Trophoblast cell (in vitro differentiated cells and primary cell): Measurements from ENCODE around the gene ANKRD42.
A peak's percentile ranks its signal among the peaks of the same experiment; 100 is the strongest.

Experiments used
- DNase-seq, 2 donors: peaks; one replicate each; pipeline ENCODE4 v3.0.0-alpha.2; 2016
- H2AFZ ChIP-seq: 2 replicates; pipeline ENCODE4 v1.6.1; 2013; ENCODE audit warnings: low read length, moderate library complexity, mild to moderate bottlenecking; ENCODE audit not compliant: insufficient read depth, poor library complexity
- H2AK5ac ChIP-seq: 2 replicates; pipeline ENCODE4 v1.6.1; 2013; ENCODE audit warnings: mild to moderate bottlenecking, low read length
- H2BK120ac ChIP-seq: 2 replicates; pipeline ENCODE4 v1.6.1; 2013; ENCODE audit warnings: low read length, mild to moderate bottlenecking, moderate library complexity; ENCODE audit not compliant: insufficient read depth, poor library complexity
- H2BK12ac ChIP-seq: 2 replicates; pipeline ENCODE4 v1.6.1; 2013; ENCODE audit warnings: mild to moderate bottlenecking, low read length, moderate library complexity
- H2BK5ac ChIP-seq: 2 replicates; pipeline ENCODE4 v1.6.1; 2013; ENCODE audit warnings: low read length, low read depth, moderate library complexity, mild to moderate bottlenecking; ENCODE audit not compliant: poor library complexity
- H3K14ac ChIP-seq: 2 replicates; pipeline ENCODE4 v1.6.1; 2013; ENCODE audit warnings: mild to moderate bottlenecking, low read length
- H3K18ac ChIP-seq: 2 replicates; pipeline ENCODE4 v1.6.1; 2013; ENCODE audit warnings: mild to moderate bottlenecking, low read length
- H3K23ac ChIP-seq: 2 replicates; pipeline ENCODE4 v1.6.1; 2013; ENCODE audit warnings: low read length
- H3K27ac ChIP-seq: 2 replicates; pipeline ENCODE4 v1.5.1; 2013; ENCODE audit warnings: low read depth, mild to moderate bottlenecking, inconsistent platforms, low read length, moderate library complexity
- H3K27me3 ChIP-seq: 2 replicates; pipeline ENCODE4 v1.6.1; 2013; ENCODE audit warnings: inconsistent platforms, mild to moderate bottlenecking, low read length, moderate library complexity; ENCODE audit not compliant: insufficient read depth
- H3K36me3 ChIP-seq, 2 experiments: 1 replicate in 1 of 2; 2 replicates in 1 of 2; pipeline ENCODE4 v1.6.1; 2013; ENCODE audit warnings: low read length in 2 of 2, mild to moderate bottlenecking in 2 of 2, moderate library complexity in 1 of 2; ENCODE audit not compliant: insufficient read depth in 2 of 2, control insufficient read depth in 1 of 2
- H3K4ac ChIP-seq: 2 replicates; pipeline ENCODE4 v1.6.1; 2013; ENCODE audit warnings: low read depth, mild to moderate bottlenecking, low read length, moderate library complexity
- H3K4me1 ChIP-seq, 2 experiments: 1 replicate in 1 of 2; 2 replicates in 1 of 2; pipeline ENCODE4 v1.6.1; 2013; ENCODE audit warnings: low read length in 2 of 2, mild to moderate bottlenecking in 2 of 2, moderate library complexity in 1 of 2; ENCODE audit not compliant: insufficient read depth in 2 of 2, control insufficient read depth in 1 of 2
- H3K4me2 ChIP-seq: 2 replicates; pipeline ENCODE4 v1.6.1; 2013; ENCODE audit warnings: inconsistent platforms, mild to moderate bottlenecking, low read length, moderate library complexity
- H3K4me3 ChIP-seq: 2 replicates; pipeline ENCODE4 v1.5.1; 2013; ENCODE audit warnings: mild to moderate bottlenecking, low read depth, low read length, inconsistent platforms
- H3K79me1 ChIP-seq: one replicate; pipeline ENCODE4 v1.6.1; 2013; ENCODE audit warnings: low read length
- H3K79me2 ChIP-seq: 2 replicates; pipeline ENCODE4 v1.6.1; 2013; ENCODE audit warnings: low read length, mild to moderate bottlenecking; ENCODE audit not compliant: control insufficient read depth, insufficient read depth, poor library complexity
- H3K9ac ChIP-seq: 2 replicates; pipeline ENCODE4 v1.6.1; 2013; ENCODE audit warnings: mild to moderate bottlenecking, low read length
- H3K9me3 ChIP-seq: 2 replicates; pipeline ENCODE4 v1.6.1; 2013; ENCODE audit warnings: low read depth, mild to moderate bottlenecking, control low read depth, inconsistent platforms, low read length; ENCODE audit not compliant: insufficient read depth
- H4K12ac ChIP-seq: 2 replicates; pipeline ENCODE4 v1.6.1; 2013; ENCODE audit warnings: low read depth, mild to moderate bottlenecking, low read length, moderate library complexity
- H4K8ac ChIP-seq: 2 replicates; pipeline ENCODE4 v1.6.1; 2013; ENCODE audit warnings: low read depth, mild to moderate bottlenecking, low read length, moderate library complexity
- H4K91ac ChIP-seq: one replicate; pipeline ENCODE4 v1.6.1; 2013; ENCODE audit warnings: low read depth, mild to moderate bottlenecking, low read length, moderate library complexity
- WGBS: extraction: QIAGEN DNeasy Blood & Tissue Kit; methylation state at CpG from one replicate; pipeline ENCODE4 v1.1.7; 2013; ENCODE audit warnings: missing lambda C conversion rate; ENCODE audit not compliant: insufficient read length, insufficient coverage; ENCODE audit errors: extremely low coverage; 5-methylcytosine and 5-hydroxymethylcytosine counted together

The ANKRD42 gene

GRCh38 chr11:83168756-83169155 lies 24.8 kb upstream of the ANKRD42 start:
- Histone ChIP-seq H4K91ac (no peak overlapping the region), H2BK12ac (no peak overlapping the region), H3K4me1 (peaks cover 0 to 4% of the 10 kb centered on the region in 2 experiments), H2AFZ (no peak overlapping the region), H3K4ac (peak overlapping the region; percentile 26), H3K27me3 (no peaks in the 10 kb centered on the region), H3K79me1 (no peaks in the 10 kb centered on the region), H4K12ac (no peak overlapping the region), H4K8ac (no peak overlapping the region), H2BK120ac (no peak overlapping the region), H3K36me3 (peaks cover 21 to 37% of the 10 kb centered on the region in 2 experiments), H3K9ac (no peak overlapping the region), H3K79me2 (peaks cover 6% of the 10 kb centered on the region), H3K4me2 (no peak overlapping the region), H3K14ac (no peak overlapping the region), H2BK5ac (no peak overlapping the region), H3K23ac (no peak overlapping the region), H3K27ac (no peak overlapping the region), H2AK5ac (no peak overlapping the region), H3K9me3 (no peaks in the 10 kb centered on the region), H3K4me3 (no peak overlapping the region), H3K18ac (no peak overlapping the region)
- WGBS, result no CpG with 5 or more reads among the region's 5 CpGs
- no peak for DNase-seq

- H3K79me1 ChIP-seq, result no peaks in the 10 kb centered on the region
- no CpG with 5 or more reads among the region's 2 CpGs for whole genome bisulfite sequencing
Observed at GRCh38 chr11:83170865-83171264, 22.6 kb upstream of the ANKRD42 start.

GRCh38 chr11:83172551-83172950 lies 21.0 kb upstream of the ANKRD42 start:
- Histone ChIP-seq H3K14ac (no peak overlapping the region), H3K79me1 (no peaks in the 10 kb centered on the region), H3K4me1 (peaks cover 0 to 4% of the 10 kb centered on the region in 2 experiments), H3K4ac (no peak overlapping the region), H3K79me2 (peaks cover 6% of the 10 kb centered on the region), H2AK5ac (no peak overlapping the region), H2BK5ac (no peak overlapping the region), H4K91ac (no peak overlapping the region), H2BK12ac (no peak overlapping the region), H4K12ac (no peak overlapping the region), H4K8ac (no peak overlapping the region), H3K4me2 (no peak overlapping the region), H3K9me3 (no peaks in the 10 kb centered on the region), H3K36me3 (peaks cover 26 to 33% of the 10 kb centered on the region in 2 experiments), H3K27ac (no peak overlapping the region), H3K18ac (no peak overlapping the region), H3K23ac (no peak overlapping the region), H2AFZ (no peak overlapping the region), H3K27me3 (no peaks in the 10 kb centered on the region), H2BK120ac (no peak overlapping the region), H3K9ac (no peak overlapping the region), H3K4me3 (no peak overlapping the region)
- no CpG with 5 or more reads among the region's 4 CpGs for WGBS
- no peak for DNase-seq

More at GRCh38 chr11:83170865-83171264, 22.6 kb upstream of the ANKRD42 start:
- H3K36me3 ChIP-seq, result peaks cover 26 to 39% of the 10 kb centered on the region in 2 experiments
- no peak overlapping the region for H3K4ac ChIP-seq
- no peak overlapping the region for H3K18ac ChIP-seq
- H2AK5ac ChIP-seq, result no peak overlapping the region
- H3K79me2 ChIP-seq, result peaks cover 6% of the 10 kb centered on the region
- no peak overlapping the region for H3K4me3 ChIP-seq
- no peak overlapping the region for H2BK12ac ChIP-seq
- no peak overlapping the region for H3K27ac ChIP-seq
- no peak overlapping the region for H3K23ac ChIP-seq
- H3K4me2 ChIP-seq, result no peak overlapping the region
- no peak overlapping the region for H4K12ac ChIP-seq
- no peak overlapping the region for H2BK5ac ChIP-seq
- no peaks in the 10 kb centered on the region for H3K27me3 ChIP-seq
- no peak for DNase-seq
- H3K9ac ChIP-seq, result no peak overlapping the region
- H3K4me1 ChIP-seq, result peaks cover 0 to 4% of the 10 kb centered on the region in 2 experiments
- no peak overlapping the region for H2AFZ ChIP-seq
- no peak overlapping the region for H4K8ac ChIP-seq
- H2BK120ac ChIP-seq, result no peak overlapping the region
- H4K91ac ChIP-seq, result no peak overlapping the region
- no peaks in the 10 kb centered on the region for H3K9me3 ChIP-seq
- H3K14ac ChIP-seq, result no peak overlapping the region

GRCh38 chr11:83174008-83174407 lies 19.5 kb upstream of the ANKRD42 start:
- H2BK5ac ChIP-seq, result no peak overlapping the region
- no peak overlapping the region for H3K4me3 ChIP-seq
- H3K9ac ChIP-seq, result no peak overlapping the region
- no peak overlapping the region for H3K14ac ChIP-seq
- no peak overlapping the region for H3K23ac ChIP-seq
- H4K91ac ChIP-seq, result no peak overlapping the region
- no peak overlapping the region for H2BK120ac ChIP-seq
- no peak overlapping the region for H3K4ac ChIP-seq
- H3K36me3 ChIP-seq, result peaks cover 25 to 26% of the 10 kb centered on the region in 2 experiments
- H2AFZ ChIP-seq, result no peak overlapping the region
- H3K9me3 ChIP-seq, result no peaks in the 10 kb centered on the region
- H3K18ac ChIP-seq, result no peak overlapping the region
- H2AK5ac ChIP-seq, result no peak overlapping the region
- peaks cover 0 to 2% of the 10 kb centered on the region in 2 experiments for H3K4me1 ChIP-seq
- H3K27ac ChIP-seq, result no peak overlapping the region
- DNase-seq, result no peak
- no peak overlapping the region for H3K4me2 ChIP-seq
- H4K8ac ChIP-seq, result no peak overlapping the region
- H3K79me1 ChIP-seq, result no peaks in the 10 kb centered on the region
- H4K12ac ChIP-seq, result no peak overlapping the region
- peaks cover 2% of the 10 kb centered on the region for H3K79me2 ChIP-seq
- H2BK12ac ChIP-seq, result no peak overlapping the region
- H3K27me3 ChIP-seq, result no peaks in the 10 kb centered on the region
